Activated CD4-positive, alpha-beta memory T cell treated with anti-CD3 and anti-CD28 coated beads for 36 hours (primary cell): Measurements from ENCODE around the gene IGF2BP2. TPM values are rescaled to one million over a fixed set of nuclear protein-coding genes. Genes with fewer than 3 reads are reported as not detected.

Experiments used
- CTCF ChIA-PET: fragments of 350-600 bp; sonication (Branson Sonifier 250); formaldehyde crosslinking; loops from one replicate; lab custom pipeline; 2021; ENCODE audit warnings: antibody characterized with exemption, inconsistent platforms; lab: Charles Lee
- POLR2A ChIA-PET: fragments of 350-600 bp; sonication (Branson Sonifier 250); formaldehyde crosslinking; loops from one replicate; lab custom pipeline; 2021; ENCODE audit warnings: antibody characterized with exemption; lab: Charles Lee
- DNase-seq: peaks from one replicate; pipeline ENCODE4 v3.0.0-alpha.2; 2020
- H3K27ac Mint-ChIP-seq: one replicate; pipeline ENCODE4 v1.8.0; 2021; ENCODE audit warnings: mixed read lengths
- H3K27me3 Mint-ChIP-seq: one replicate; pipeline ENCODE4 v1.8.0; 2021; ENCODE audit warnings: mixed read lengths
- H3K36me3 Mint-ChIP-seq: one replicate; pipeline ENCODE4 v1.8.0; 2021; ENCODE audit warnings: mixed read lengths
- H3K4me1 Mint-ChIP-seq: one replicate; pipeline ENCODE4 v1.8.0; 2021; ENCODE audit warnings: low read depth, mixed read lengths
- H3K4me3 Mint-ChIP-seq: one replicate; pipeline ENCODE4 v1.8.0; 2021; ENCODE audit warnings: mild to moderate bottlenecking, mixed read lengths
- H3K9me3 Mint-ChIP-seq: one replicate; pipeline ENCODE4 v1.8.0; 2021; ENCODE audit warnings: mixed read lengths
- intact Hi-C: fragments of 100-400 bp; cut with micrococcal nuclease; formaldehyde crosslinking; loops from one replicate; pipeline ENCODE4 v1.15.1; 2023
- total RNA-seq, 2 experiments: library from RNA; stranded (reverse); gene quantifications; one replicate each; pipeline ENCODE4 v1.2.3, GENCODE V29; 2021

IGF2BP2 gene
- total RNA-seq: under 1 TPM; 0.29 to 0.55 TPM

- DNase-seq: peak; percentile 62
- H3K9me3 Mint-ChIP-seq: no peaks in the 10 kb centered on the region
- H3K4me3 Mint-ChIP-seq: peak within 1 kb of the TSS; percentile 76
- POLR2A ChIA-PET: no interaction called here
- peaks cover 63% of the 10 kb centered on the region for H3K27me3 Mint-ChIP-seq
- H3K36me3 Mint-ChIP-seq: no peaks in the 10 kb centered on the region
- no peak within 1 kb of the TSS for H3K27ac Mint-ChIP-seq
- CTCF ChIA-PET: interaction anchor here (0.6 kb wide), 1 partner anchor 118 kb away, joined by 3 read pairs; no protein-coding TSS in a partner anchor
- intact Hi-C loops: no loop called here
- H3K4me1 Mint-ChIP-seq: peaks cover 9% of the 10 kb centered on the region
Observed at GRCh38 chr3:185825006-185825638, at the start of gene IGF2BP2. TSS of gene IGF2BP2 (minus strand) at chr3:185825042. CDS start at chr3:185824960, 82 bp downstream.

DNA sequence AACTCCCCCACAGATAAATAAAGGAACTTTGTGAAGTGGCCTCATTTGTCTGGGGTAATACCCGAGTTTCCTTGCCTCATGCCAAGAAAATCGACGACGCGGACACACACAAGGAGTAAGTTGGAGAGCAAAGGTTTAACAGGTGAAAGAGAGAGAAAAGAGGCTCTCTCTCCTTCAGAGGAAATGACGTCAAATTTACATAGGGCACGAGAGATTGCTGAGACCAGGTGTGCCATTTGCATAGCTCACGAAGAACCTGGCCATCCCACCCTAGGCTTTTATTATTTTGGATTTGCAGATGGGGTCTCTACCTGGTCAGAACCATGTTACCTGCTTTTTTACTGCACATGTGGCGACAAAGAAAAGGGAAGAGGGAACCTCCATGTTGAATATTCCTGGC, 49.3 kb upstream of the IGF2BP2 start:
- intact Hi-C loops: no loop called here
- Mint-ChIP-seq H3K9me3 (no peaks in the 10 kb centered on the region), H3K4me1 (no peaks in the 10 kb centered on the region), H3K36me3 (no peaks in the 10 kb centered on the region), H3K4me3 (no peak overlapping the region), H3K27me3 (peaks cover 3% of the 10 kb centered on the region), H3K27ac (no peak overlapping the region)
- ChIA-PET CTCF (no interaction called here), POLR2A (no interaction called here)
- DNase-seq: no peak

- intact Hi-C loops: no loop called here
- Mint-ChIP-seq H3K36me3 (no peaks in the 10 kb centered on the region), H3K27ac (no peak overlapping the region), H3K4me1 (no peaks in the 10 kb centered on the region), H3K9me3 (no peaks in the 10 kb centered on the region), H3K27me3 (peaks cover 3% of the 10 kb centered on the region), H3K4me3 (no peak overlapping the region)
- CTCF ChIA-PET: no interaction called here
- POLR2A ChIA-PET: no interaction called here
- no peak for DNase-seq
Observed at GRCh38 chr3:185867650-185868049, 42.8 kb upstream of the IGF2BP2 start.

DNA sequence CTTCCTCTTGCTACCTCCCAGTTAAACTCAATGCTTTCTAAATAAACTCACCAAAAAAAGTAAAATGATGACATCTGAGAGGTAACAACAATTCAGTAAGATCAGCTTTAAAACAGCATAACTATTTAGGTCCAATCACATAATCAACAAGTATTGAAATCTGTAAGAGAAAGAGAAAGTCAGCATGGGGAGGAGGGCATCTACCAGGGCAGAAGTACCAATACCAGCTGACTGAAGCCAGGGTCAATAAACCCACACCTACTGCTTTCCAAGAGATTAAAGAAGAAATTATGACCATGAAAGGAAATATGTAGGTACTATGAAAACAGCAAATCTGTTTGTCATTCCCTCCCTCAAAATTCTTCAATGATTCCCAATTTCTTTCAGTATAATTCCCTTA, 42.2 kb upstream of the IGF2BP2 start:
- ChIA-PET POLR2A (no interaction called here), CTCF (no interaction called here)
- no peak for DNase-seq
- intact Hi-C loops: no loop called here
- no peak overlapping the region for H3K27ac Mint-ChIP-seq
- no peaks in the 10 kb centered on the region for H3K9me3 Mint-ChIP-seq
- H3K4me1 Mint-ChIP-seq: no peaks in the 10 kb centered on the region
- H3K27me3 Mint-ChIP-seq: peaks cover 3% of the 10 kb centered on the region
- H3K4me3 Mint-ChIP-seq: no peak overlapping the region
- no peaks in the 10 kb centered on the region for H3K36me3 Mint-ChIP-seq

- Mint-ChIP-seq H3K9me3 (no peaks in the 10 kb centered on the region), H3K4me1 (no peaks in the 10 kb centered on the region), H3K27me3 (peaks cover 3% of the 10 kb centered on the region), H3K36me3 (no peaks in the 10 kb centered on the region), H3K27ac (no peak overlapping the region), H3K4me3 (no peak overlapping the region)
- CTCF ChIA-PET: no interaction called here
- DNase-seq: no peak
- intact Hi-C loops: no loop called here
- POLR2A ChIA-PET: no interaction called here
Observed at GRCh38 chr3:185866555-185866954, 41.7 kb upstream of the IGF2BP2 start.

GRCh38 chr3:185865247-185865646, 40.4 kb upstream of the IGF2BP2 start:
- no peaks in the 10 kb centered on the region for H3K4me1 Mint-ChIP-seq
- no peaks in the 10 kb centered on the region for H3K9me3 Mint-ChIP-seq
- H3K4me3 Mint-ChIP-seq: no peak overlapping the region
- peaks cover 3% of the 10 kb centered on the region for H3K27me3 Mint-ChIP-seq
- no peak for DNase-seq
- no peak overlapping the region for H3K27ac Mint-ChIP-seq
- ChIA-PET CTCF (interaction anchor here (1.0 kb wide), 1 partner anchor 97 kb away, joined by 3 read pairs; no protein-coding TSS in a partner anchor), POLR2A (no interaction called here)
- intact Hi-C loops: no loop called here
- H3K36me3 Mint-ChIP-seq: no peaks in the 10 kb centered on the region

GRCh38 chr3:185864767-185865166, 39.9 kb upstream of the IGF2BP2 start:
- no peak overlapping the region for H3K27ac Mint-ChIP-seq
- H3K27me3 Mint-ChIP-seq: peaks cover 3% of the 10 kb centered on the region
- no peak for DNase-seq
- CTCF ChIA-PET: interaction anchor here (1.0 kb wide), 1 partner anchor 96 kb away, joined by 3 read pairs; no protein-coding TSS in a partner anchor
- H3K4me3 Mint-ChIP-seq: no peak overlapping the region
- no peaks in the 10 kb centered on the region for H3K4me1 Mint-ChIP-seq
- H3K36me3 Mint-ChIP-seq: no peaks in the 10 kb centered on the region
- POLR2A ChIA-PET: no interaction called here
- intact Hi-C loops: no loop called here
- no peaks in the 10 kb centered on the region for H3K9me3 Mint-ChIP-seq

GRCh38 chr3:185862920-185863319, 38.1 kb upstream of the IGF2BP2 start:
- no peak overlapping the region for H3K27ac Mint-ChIP-seq
- no peaks in the 10 kb centered on the region for H3K9me3 Mint-ChIP-seq
- H3K36me3 Mint-ChIP-seq: no peaks in the 10 kb centered on the region
- no peak for DNase-seq
- ChIA-PET POLR2A (no interaction called here), CTCF (no interaction called here)
- H3K4me3 Mint-ChIP-seq: no peak overlapping the region
- intact Hi-C loops: no loop called here
- H3K4me1 Mint-ChIP-seq: no peaks in the 10 kb centered on the region
- no peaks in the 10 kb centered on the region for H3K27me3 Mint-ChIP-seq

DNA sequence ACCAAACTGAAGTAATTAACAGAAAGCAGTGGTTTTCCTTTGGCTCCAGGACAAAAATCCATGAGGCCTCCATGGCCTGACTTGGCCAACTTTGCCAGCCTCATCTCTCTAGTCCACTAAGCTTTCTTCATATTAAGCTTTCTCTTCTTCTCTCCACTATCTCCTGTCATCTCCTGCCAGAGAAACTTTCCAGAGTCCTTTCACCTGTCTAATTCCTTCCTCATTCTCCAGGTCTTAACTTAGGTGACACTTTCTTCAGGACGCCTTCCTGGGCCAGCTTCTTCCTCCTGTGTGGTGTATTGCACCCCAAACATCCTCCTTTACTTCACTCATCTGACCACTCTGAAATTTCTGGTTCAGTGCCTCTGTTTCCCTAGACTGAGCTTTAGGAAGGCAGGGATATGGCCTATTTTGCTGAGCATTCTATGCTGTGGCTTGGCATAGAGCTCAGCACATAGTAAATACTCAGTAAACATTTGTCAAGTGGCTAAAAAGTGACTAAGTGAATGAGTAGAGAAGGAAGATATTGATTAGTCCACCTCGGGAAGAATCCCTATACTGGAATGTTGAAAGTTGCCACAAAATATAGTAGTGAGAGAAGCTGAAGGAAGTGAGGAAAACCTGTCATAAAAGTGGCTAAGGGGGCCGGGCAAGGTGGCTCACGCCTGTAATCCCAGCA, 34.6 kb upstream of the IGF2BP2 start:
- POLR2A ChIA-PET: no interaction called here
- Mint-ChIP-seq H3K27ac (no peak overlapping the region), H3K4me1 (no peaks in the 10 kb centered on the region), H3K36me3 (peaks cover 3% of the 10 kb centered on the region), H3K4me3 (no peak overlapping the region), H3K9me3 (peaks cover 11% of the 10 kb centered on the region), H3K27me3 (peaks cover 1% of the 10 kb centered on the region)
- intact Hi-C loops: no loop called here
- CTCF ChIA-PET: interaction anchor here (1.1 kb wide), 1 partner anchor 91 kb away, joined by 3 read pairs; no protein-coding TSS in a partner anchor
- DNase-seq: no peak

GRCh38 chr3:185858502-185859225, 33.8 kb upstream of the IGF2BP2 start:
- CTCF ChIA-PET: interaction anchor here (1.1 kb wide), 1 partner anchor 90 kb away, joined by 3 read pairs; no protein-coding TSS in a partner anchor
- intact Hi-C loops: no loop called here
- H3K4me3 Mint-ChIP-seq: no peak overlapping the region
- H3K27ac Mint-ChIP-seq: no peak overlapping the region
- peaks cover 11% of the 10 kb centered on the region for H3K9me3 Mint-ChIP-seq
- POLR2A ChIA-PET: no interaction called here
- H3K27me3 Mint-ChIP-seq: peaks cover 1% of the 10 kb centered on the region
- H3K36me3 Mint-ChIP-seq: peaks cover 3% of the 10 kb centered on the region
- H3K4me1 Mint-ChIP-seq: no peaks in the 10 kb centered on the region
- no peak for DNase-seq

GRCh38 chr3:185857208-185857607, 32.4 kb upstream of the IGF2BP2 start:
- no peak overlapping the region for H3K27ac Mint-ChIP-seq
- H3K9me3 Mint-ChIP-seq: peaks cover 11% of the 10 kb centered on the region
- no peak overlapping the region for H3K4me3 Mint-ChIP-seq
- intact Hi-C loops: no loop called here
- CTCF ChIA-PET: no interaction called here
- DNase-seq: no peak
- POLR2A ChIA-PET: interaction anchor here (0.6 kb wide), 1 partner anchor 181 kb away, joined by 4 read pairs; no protein-coding TSS in a partner anchor
- H3K36me3 Mint-ChIP-seq: peaks cover 3% of the 10 kb centered on the region
- no peaks in the 10 kb centered on the region for H3K4me1 Mint-ChIP-seq
- peaks cover 1% of the 10 kb centered on the region for H3K27me3 Mint-ChIP-seq

- peaks cover 11% of the 10 kb centered on the region for H3K9me3 Mint-ChIP-seq
- ChIA-PET POLR2A (interaction anchor here (0.6 to 0.7 kb wide), 3 partner anchors 10 to 181 kb away, joined by 3 to 4 read pairs (median 3); no protein-coding TSS in a partner anchor), CTCF (no interaction called here)
- no peaks in the 10 kb centered on the region for H3K4me1 Mint-ChIP-seq
- intact Hi-C loops: no loop called here
- H3K27me3 Mint-ChIP-seq: peaks cover 1% of the 10 kb centered on the region
- no peak for DNase-seq
- no peak overlapping the region for H3K4me3 Mint-ChIP-seq
- peaks cover 3% of the 10 kb centered on the region for H3K36me3 Mint-ChIP-seq
- no peak overlapping the region for H3K27ac Mint-ChIP-seq
Observed at GRCh38 chr3:185856652-185857051, 31.8 kb upstream of the IGF2BP2 start.
